ENCODE data around the gene INTS4. TPM values are rescaled to one million over a fixed set of nuclear protein-coding genes. Genes with fewer than 3 reads are reported as not detected.

Gene INTS4
- total and polyA plus RNA-seq, 2 donors (not counting 1 experiment from before 2014, with no cell fraction given) = 46.1 to 78.9 TPM

- no peak overlapping the region for H3K9ac ChIP-seq (ENCODE audit: low read length)
- intact Hi-C loops (cut with micrococcal nuclease) = no loop called here
- DNase-seq (no peak), ATAC-seq (ENCODE audit: low read depth) (no peak)
- no peaks in the 10 kb centered on the region for H3K4me1 ChIP-seq (ENCODE audit: control insufficient read depth in 2 of 2, insufficient read depth in 2 of 2, low read length in 2 of 2)
- H3K4me1 Mint-ChIP-seq = no peaks in the 10 kb centered on the region
- no peaks in the 10 kb centered on the region for H3K79me2 ChIP-seq (ENCODE audit: control insufficient read depth, insufficient read depth, low read length)
- H3K27ac ChIP-seq (ENCODE audit: low read length in 2 of 2) = no peak overlapping the region
- ChIA-PET CTCF (no interaction called here), POLR2A (no interaction called here)
- H3K27me3 ChIP-seq (replicated peaks in 1 of 4; ENCODE audit: control extremely low read depth in 1 of 4, control insufficient read depth in 3 of 4, insufficient read depth in 4 of 4, low read length in 3 of 4) = no peaks in the 10 kb centered on the region
- H4K20me1 ChIP-seq (ENCODE audit: control insufficient read depth, insufficient read depth, low read length, poor library complexity, severe bottlenecking) = no peaks in the 10 kb centered on the region
- H3K4me3 Mint-ChIP-seq = no peak overlapping the region
- TF ChIP-seq EZH2 (IDR thresholded peaks at IDR 0.05; ENCODE audit: borderline replicate concordance, insufficient read depth, low read depth, low read length, poor library complexity, severe bottlenecking) (no peak), CTCF (IDR thresholded peaks at IDR 0.05) (no peak)
- H3K4me3 ChIP-seq (ENCODE audit: control extremely low read depth in 1 of 5, extremely low read depth in 1 of 5, insufficient read depth in 1 of 5, low read depth in 2 of 5, low read length in 4 of 5) = no peak overlapping the region
- no peaks in the 10 kb centered on the region for H3K9me3 ChIP-seq (ENCODE audit: control extremely low read depth in 1 of 3, control insufficient read depth in 2 of 3, insufficient read depth in 1 of 3, low read length in 2 of 3)
- H2AFZ ChIP-seq (ENCODE audit: insufficient read depth, low read depth, low read length, poor library complexity, severe bottlenecking) = no peak overlapping the region
- no peaks in the 10 kb centered on the region for H3K27me3 Mint-ChIP-seq
- H3K4me2 ChIP-seq (replicated peaks; ENCODE audit: low read depth, low read length, poor library complexity, severe bottlenecking) = no peak overlapping the region
- 100% methylated on average over 3 of the region's 4 CpGs for whole genome bisulfite sequencing (ENCODE audit: insufficient coverage)
- peaks cover 3 to 10% of the 10 kb centered on the region in 2 experiments for H3K36me3 ChIP-seq (replicated peaks in 1 of 2; ENCODE audit: control extremely low read depth in 1 of 2, control insufficient read depth in 1 of 2, extremely low read depth in 1 of 2, insufficient read depth in 2 of 2, low read length in 1 of 2)
- H3K9me3 Mint-ChIP-seq (ENCODE audit: insufficient read depth) = no peaks in the 10 kb centered on the region
- H3K27ac Mint-ChIP-seq = no peak overlapping the region
Observed at GRCh38 chr11:77868744-77869143, 125.7 kb downstream of the INTS4 start.

DNA sequence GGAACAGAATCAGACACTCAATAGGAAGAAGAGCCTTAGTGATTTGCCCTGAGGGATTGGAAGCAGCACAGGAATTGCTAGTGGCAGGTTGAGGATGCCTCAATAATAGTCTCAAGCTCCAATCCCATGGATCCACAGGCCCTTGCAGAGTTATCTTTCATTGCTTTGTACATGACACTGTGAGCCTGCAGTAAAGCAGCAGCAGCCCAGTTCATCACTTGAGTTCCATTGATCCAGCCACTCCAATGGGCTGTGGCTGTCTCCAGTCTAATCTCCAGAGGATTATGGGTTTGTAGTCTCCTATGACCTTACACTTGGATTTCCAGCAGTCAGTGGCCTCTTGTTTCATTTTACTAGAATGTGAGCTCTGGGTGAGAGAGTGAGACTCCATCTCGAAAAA is 128.1 kb downstream of the INTS4 start:
- no CpG with 5 or more reads among the region's 1 CpG for WGBS (ENCODE audit: insufficient coverage)
- H3K9me3 Mint-ChIP-seq (ENCODE audit: insufficient read depth) = no peaks in the 10 kb centered on the region

More for the DNA sequence above, 128.1 kb downstream of the INTS4 start:
- no peaks in the 10 kb centered on the region for H3K9me3 ChIP-seq (ENCODE audit: control extremely low read depth in 1 of 3, control insufficient read depth in 2 of 3, insufficient read depth in 1 of 3, low read length in 2 of 3)
- H3K4me2 ChIP-seq (replicated peaks; ENCODE audit: low read depth, low read length, poor library complexity, severe bottlenecking) = no peak overlapping the region
- H3K9ac ChIP-seq (ENCODE audit: low read length) = no peak overlapping the region
- Mint-ChIP-seq H3K4me3 (no peak overlapping the region), H3K27ac (no peak overlapping the region), H3K27me3 (no peaks in the 10 kb centered on the region), H3K4me1 (no peaks in the 10 kb centered on the region)
- peaks cover 3 to 10% of the 10 kb centered on the region in 2 experiments for H3K36me3 ChIP-seq (replicated peaks in 1 of 2; ENCODE audit: control extremely low read depth in 1 of 2, control insufficient read depth in 1 of 2, extremely low read depth in 1 of 2, insufficient read depth in 2 of 2, low read length in 1 of 2)
- CTCF ChIA-PET = no interaction called here
- no peaks in the 10 kb centered on the region for H3K4me1 ChIP-seq (ENCODE audit: control insufficient read depth in 2 of 2, insufficient read depth in 2 of 2, low read length in 2 of 2)
- H2AFZ ChIP-seq (ENCODE audit: insufficient read depth, low read depth, low read length, poor library complexity, severe bottlenecking) = no peak overlapping the region
- H3K27me3 ChIP-seq (replicated peaks in 1 of 4; ENCODE audit: control extremely low read depth in 1 of 4, control insufficient read depth in 3 of 4, insufficient read depth in 4 of 4, low read length in 3 of 4) = no peaks in the 10 kb centered on the region
- no peak overlapping the region for H3K4me3 ChIP-seq (ENCODE audit: control extremely low read depth in 1 of 5, extremely low read depth in 1 of 5, insufficient read depth in 1 of 5, low read depth in 2 of 5, low read length in 4 of 5)
- no peak for ATAC-seq (ENCODE audit: low read depth)
- no peak overlapping the region for H3K27ac ChIP-seq (ENCODE audit: low read length in 2 of 2)
- intact Hi-C loops (cut with micrococcal nuclease) = no loop called here
- POLR2A ChIA-PET = no interaction called here
- no peak for DNase-seq
- no peaks in the 10 kb centered on the region for H3K79me2 ChIP-seq (ENCODE audit: control insufficient read depth, insufficient read depth, low read length)
- TF ChIP-seq CTCF (IDR thresholded peaks at IDR 0.05) (no peak), EZH2 (IDR thresholded peaks at IDR 0.05; ENCODE audit: borderline replicate concordance, insufficient read depth, low read depth, low read length, poor library complexity, severe bottlenecking) (no peak)
- H4K20me1 ChIP-seq (ENCODE audit: control insufficient read depth, insufficient read depth, low read length, poor library complexity, severe bottlenecking) = no peaks in the 10 kb centered on the region

All from B cell (primary cell).